Gastroesophageal sphincter (tissue), 4 donors: ENCODE data around the gene DISC1. TPM values are rescaled to one million over a fixed set of nuclear protein-coding genes. Genes with fewer than 3 reads are reported as not detected.

Experiments used
- ATAC-seq: fragments of 150-250 bp; one replicate; pipeline ENCODE4 v1.9.1; 2016; ENCODE audit warnings: mild to moderate bottlenecking, moderate library complexity
- H3K27ac ChIP-seq, 4 donors: fragments of 200-600 bp; sonication (generic) in 3 of 4; 1 replicate in 3 of 4; 2 replicates in 1 of 4; pipeline ENCODE4 v1.5.1; 2016 to 2019
- H3K27me3 ChIP-seq: fragments of 200-600 bp; sonication (generic); one replicate; pipeline ENCODE4 v1.5.1; 2019
- H3K36me3 ChIP-seq, 2 donors: fragments of 200-600 bp; sonication (generic); one replicate each; pipeline ENCODE4 v1.5.1; 2019; ENCODE audit warnings: control low read depth in 1 of 2
- H3K4me1 ChIP-seq, 3 donors: fragments of 200-600 bp; sonication (generic); 1 replicate in 2 of 3; 2 replicates in 1 of 3; pipeline ENCODE4 v1.5.1; 2016 to 2019; ENCODE audit warnings: control low read depth in 2 of 3
- H3K4me3 ChIP-seq, 2 donors: fragments of 200-600 bp; sonication (generic); one replicate each; pipeline ENCODE4 v1.5.1; 2019; ENCODE audit warnings: mild to moderate bottlenecking in 1 of 2, moderate library complexity in 1 of 2
- H3K9me3 ChIP-seq, 3 donors: fragments of 200-600 bp; sonication (generic); one replicate each; pipeline ENCODE4 v1.5.1; 2017 to 2019; ENCODE audit warnings: control low read depth in 2 of 3
- CTCF ChIP-seq, 4 experiments: fragments of 200-600 bp in 2 of 4; fragments of 450-650 bp in 2 of 4; sonication (generic) in 1 of 4; IDR thresholded peaks; one replicate each; pipeline ENCODE4 v1.5.1; 2017 to 2019; ENCODE audit warnings: antibody characterized with exemption in 4 of 4, mild to moderate bottlenecking in 2 of 4, moderate library complexity in 2 of 4
- EP300 ChIP-seq: sonication (generic); formaldehyde crosslinking; IDR thresholded peaks from one replicate; pipeline ENCODE4 v1.6.1; 2017; ENCODE audit warnings: antibody characterized with exemption, mild to moderate bottlenecking
- POLR2A ChIP-seq, 2 donors: fragments of 450-650 bp; IDR thresholded peaks; one replicate each; pipeline ENCODE4 v1.6.1; 2017; ENCODE audit warnings: antibody characterized with exemption in 2 of 2, mild to moderate bottlenecking in 2 of 2, moderate library complexity in 1 of 2
- POLR2AphosphoS5 ChIP-seq: sonication (generic); formaldehyde crosslinking; IDR thresholded peaks from one replicate; pipeline ENCODE4 v1.6.1; 2017; ENCODE audit warnings: antibody characterized with exemption
- WGBS, 2 donors: methylation state at CpG; one replicate each; pipeline ENCODE4 v1.1.5; 2018; ENCODE audit warnings: low coverage in 1 of 2; 5-methylcytosine and 5-hydroxymethylcytosine counted together
- total RNA-seq, 4 donors: library from RNA; depleted of rRNA; stranded (reverse); fragments of >200 nt; gene quantifications; one replicate each; pipeline ENCODE4 v1.1.0, GENCODE V29; 2016

The DISC1 gene
- total RNA-seq, 4 donors from 2014 or later = 4.4 to 9.8 (median 6.8) TPM

- ATAC-seq = no peak
- Histone ChIP-seq H3K9me3 (no peaks in the 10 kb centered on the region), H3K27me3 (no peaks in the 10 kb centered on the region), H3K4me3 (no peak overlapping the region), H3K4me1 (peaks cover 0 to 7% (median 0%) of the 10 kb centered on the region in 3 donors), H3K27ac (no peak overlapping the region), H3K36me3 (no peaks in the 10 kb centered on the region)
- TF ChIP-seq POLR2AphosphoS5 = no peak
- TF ChIP-seq CTCF (IDR thresholded peaks at IDR 0.05) = no peak
- no peak for TF ChIP-seq POLR2A (IDR thresholded peaks at IDR 0.05)
- TF ChIP-seq EP300 = no peak
- 80 to 100% methylated on average over 1 of the region's 1 CpG for WGBS, 2 donors
These were observed 215.9 kb downstream of the DISC1 start for GRCh38 chr1:231842441-231842840.

GRCh38 chr1:231844986-231845502, 218.5 kb downstream of the DISC1 start:
- no peak overlapping the region for H3K4me3 ChIP-seq
- WGBS, 2 donors = 8 to 41% methylated on average over 4 to 7 of the region's 7 CpGs
- no peaks in the 10 kb centered on the region for H3K36me3 ChIP-seq
- ATAC-seq = no peak
- peaks cover 0 to 7% (median 0%) of the 10 kb centered on the region in 3 donors for H3K4me1 ChIP-seq
- no peak for TF ChIP-seq POLR2AphosphoS5
- TF ChIP-seq POLR2A (IDR thresholded peaks at IDR 0.05) = no peak
- no peak for TF ChIP-seq CTCF (IDR thresholded peaks at IDR 0.05)
- no peak for TF ChIP-seq EP300
- H3K27ac ChIP-seq = no peak overlapping the region
- no peaks in the 10 kb centered on the region for H3K9me3 ChIP-seq
- no peaks in the 10 kb centered on the region for H3K27me3 ChIP-seq

- Histone ChIP-seq H3K9me3 (no peaks in the 10 kb centered on the region), H3K36me3 (no peaks in the 10 kb centered on the region), H3K4me1 (peaks cover 0 to 7% (median 0%) of the 10 kb centered on the region in 3 donors), H3K27ac (no peak overlapping the region), H3K27me3 (no peaks in the 10 kb centered on the region), H3K4me3 (no peak overlapping the region)
- 88 to 89% methylated on average over 6 to 7 of the region's 7 CpGs for WGBS, 2 donors
- no peak for ATAC-seq
- TF ChIP-seq POLR2AphosphoS5 = no peak
- no peak for TF ChIP-seq POLR2A (IDR thresholded peaks at IDR 0.05)
- TF ChIP-seq EP300 = no peak
- TF ChIP-seq CTCF (IDR thresholded peaks at IDR 0.05) = no peak
These were observed 221.2 kb downstream of the DISC1 start for GRCh38 chr1:231847612-231848397.

GRCh38 chr1:231849981-231850380, 223.4 kb downstream of the DISC1 start:
- Histone ChIP-seq H3K27me3 (no peaks in the 10 kb centered on the region), H3K9me3 (no peaks in the 10 kb centered on the region), H3K4me1 (peaks cover 0 to 5% (median 0%) of the 10 kb centered on the region in 3 donors), H3K27ac (no peak overlapping the region), H3K4me3 (no peak overlapping the region), H3K36me3 (no peaks in the 10 kb centered on the region)
- WGBS, 2 donors = 94 to 100% methylated on average over 4 to 5 of the region's 5 CpGs
- no peak for ATAC-seq
- no peak for TF ChIP-seq POLR2A (IDR thresholded peaks at IDR 0.05)
- no peak for TF ChIP-seq EP300

GRCh38 chr1:231850786-231851185, 224.2 kb downstream of the DISC1 start:
- Histone ChIP-seq H3K4me3 (no peak overlapping the region), H3K9me3 (no peaks in the 10 kb centered on the region), H3K4me1 (no peaks in the 10 kb centered on the region), H3K27ac (no peak overlapping the region), H3K36me3 (no peaks in the 10 kb centered on the region), H3K27me3 (no peaks in the 10 kb centered on the region)
- TF ChIP-seq CTCF (IDR thresholded peaks at IDR 0.05) = no peak
- TF ChIP-seq EP300 = no peak
- no peak for TF ChIP-seq POLR2AphosphoS5
- TF ChIP-seq POLR2A (IDR thresholded peaks at IDR 0.05) = no peak
- WGBS, 2 donors = 85% methylated on average over 5 of the region's 5 CpGs; no CpG with 5 or more reads in 1 of the 2 donors
- ATAC-seq = no peak
